GM18909 (cell line): Measurements from ENCODE around the gene RAPGEF5.

ENCODE experiments used
- ATAC-seq: cut with Tn5 transposase; IDR thresholded peaks from one replicate; pipeline ENCODE4 v1.9.1; 2021; ENCODE audit warnings: mild to moderate bottlenecking; ENCODE audit not compliant: unreplicated experiment, poor library complexity

Gene RAPGEF5

GRCh38 chr7:22201186-22201880 lies 155.6 kb downstream of the RAPGEF5 start:
- no peak for ATAC-seq

DNA sequence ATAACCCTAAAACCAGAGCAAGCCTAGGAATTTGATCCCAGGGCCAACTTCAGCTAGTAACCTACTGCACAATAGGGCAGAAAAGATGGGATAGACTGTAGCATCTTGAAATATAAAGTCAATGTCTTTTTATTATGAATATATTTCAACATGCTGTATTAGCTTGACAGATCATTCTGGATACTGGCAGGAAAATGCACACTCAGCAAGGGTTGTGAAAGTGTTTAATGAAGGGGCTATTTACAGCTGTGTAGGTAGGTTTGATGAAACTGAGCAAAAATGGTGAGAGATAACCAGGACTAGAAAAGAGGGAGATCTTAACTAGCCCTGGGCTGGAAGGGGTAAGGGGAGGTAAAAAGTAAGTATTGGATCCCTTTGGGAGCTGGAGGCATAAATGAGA lies 156.2 kb downstream of the RAPGEF5 start:
- no peak for ATAC-seq

DNA sequence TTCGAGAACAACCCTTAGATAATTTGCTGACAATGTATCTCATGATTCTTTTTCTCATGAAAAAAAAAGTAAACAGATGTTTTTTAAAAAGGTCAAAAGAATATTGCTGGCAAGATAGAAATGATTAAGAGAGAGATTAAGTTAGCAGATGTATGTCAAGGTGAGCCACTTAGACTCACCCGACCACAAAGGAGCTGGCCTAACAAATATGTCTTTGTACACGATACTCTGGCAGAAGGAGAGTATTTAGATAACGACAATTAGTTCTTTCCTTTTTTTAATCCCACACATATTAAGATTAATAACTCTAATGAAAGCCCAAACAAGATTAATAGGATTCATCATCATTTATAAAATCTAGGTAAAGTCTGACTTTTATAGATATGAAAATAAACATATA lies 156.7 kb downstream of the RAPGEF5 start:
- ATAC-seq = no peak

- no peak for ATAC-seq
Measured at GRCh38 chr7:22197376-22197775, 159.6 kb downstream of the RAPGEF5 start.

- ATAC-seq = no peak
Measured at GRCh38 chr7:22196429-22196828, 160.5 kb downstream of the RAPGEF5 start.

GRCh38 chr7:22195397-22196172 lies 161.4 kb downstream of the RAPGEF5 start:
- ATAC-seq = no peak

- no peak for ATAC-seq
Measured at GRCh38 chr7:22194658-22195273, 162.2 kb downstream of the RAPGEF5 start.

DNA sequence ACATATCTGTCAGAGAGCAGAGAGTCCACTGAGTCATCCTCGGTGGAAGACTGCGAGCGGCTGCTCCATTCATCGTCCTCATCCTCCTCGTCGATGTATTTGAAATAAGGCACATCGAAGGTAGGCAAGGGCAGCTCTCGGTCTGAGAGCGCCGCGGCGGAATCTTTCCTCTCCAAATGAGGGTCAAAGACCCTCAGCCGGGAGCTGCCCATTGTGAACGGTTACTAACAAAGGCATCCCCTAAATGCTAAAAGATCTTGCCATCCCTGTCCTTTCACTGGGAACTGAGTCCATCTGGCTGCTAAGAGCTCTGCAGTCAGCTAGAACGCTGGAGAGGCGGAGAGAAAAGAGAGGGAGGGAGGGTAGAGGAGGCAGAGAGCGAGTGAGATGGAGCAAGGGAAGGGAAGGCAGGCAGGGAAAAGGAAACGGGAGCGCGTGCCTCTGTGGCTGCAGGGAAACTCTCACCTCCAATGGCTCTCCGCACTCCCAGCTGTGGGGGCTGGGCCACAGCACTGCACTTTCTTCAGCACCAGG lies 163.4 kb downstream of the RAPGEF5 start:
- no peak for ATAC-seq

DNA sequence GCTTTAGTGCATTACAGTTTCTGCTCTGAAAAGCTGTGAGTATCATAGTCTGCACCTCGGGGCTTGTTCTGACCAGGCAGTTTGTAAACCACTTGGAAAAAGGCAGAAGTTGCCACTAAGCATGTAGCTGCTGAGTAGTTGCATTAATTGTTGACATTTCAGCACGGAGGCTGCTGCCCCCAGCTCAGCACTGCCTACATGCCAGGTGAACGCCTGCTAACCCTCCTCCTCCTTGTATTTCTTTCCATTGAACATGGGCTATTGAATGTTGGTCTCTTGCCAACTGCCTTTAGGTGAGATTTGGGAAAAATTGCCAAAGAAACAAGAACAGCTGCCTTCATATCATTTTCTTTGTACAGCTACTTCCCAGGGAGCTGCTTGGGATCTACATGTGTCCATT lies 164.2 kb downstream of the RAPGEF5 start:
- ATAC-seq = no peak

GRCh38 chr7:22190736-22191135 lies 166.2 kb downstream of the RAPGEF5 start:
- no peak for ATAC-seq

GRCh38 chr7:22189741-22190140 lies 167.2 kb downstream of the RAPGEF5 start:
- ATAC-seq = no peak

GRCh38 chr7:22189230-22189629 lies 167.7 kb downstream of the RAPGEF5 start:
- ATAC-seq = no peak

DNA sequence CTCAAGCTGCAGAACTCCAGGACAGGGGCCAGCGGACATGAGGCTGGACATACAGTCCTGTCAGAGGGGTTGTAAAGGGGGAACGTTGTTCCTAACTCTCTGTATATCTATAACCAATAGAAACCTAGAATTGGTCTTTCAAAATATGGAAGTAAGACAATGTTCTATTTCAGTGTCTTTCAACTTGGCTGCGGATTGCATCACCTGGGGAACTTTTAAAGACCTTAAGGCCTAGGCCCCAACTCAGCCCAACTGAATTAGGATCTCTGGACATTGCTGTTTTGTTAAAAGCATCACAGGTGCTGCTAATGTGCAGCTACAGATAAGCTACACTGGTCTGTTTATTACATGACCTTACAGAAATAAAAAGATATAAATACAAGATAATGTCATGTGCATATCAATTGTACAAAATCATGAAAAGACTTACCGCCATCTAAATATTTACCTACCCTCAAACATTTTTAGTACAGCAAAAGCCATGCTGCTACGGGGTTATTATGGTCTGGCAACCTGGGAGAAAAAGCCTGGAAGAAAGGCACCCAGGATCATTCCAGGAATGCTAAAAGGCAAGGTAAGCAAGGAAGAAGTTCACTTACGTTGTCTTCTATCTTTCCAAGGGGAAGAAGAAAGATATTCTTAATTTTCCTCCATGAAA lies 169.1 kb downstream of the RAPGEF5 start:
- ATAC-seq = no peak

- ATAC-seq = no peak
Measured at GRCh38 chr7:22185559-22185958, 171.4 kb downstream of the RAPGEF5 start.

DNA sequence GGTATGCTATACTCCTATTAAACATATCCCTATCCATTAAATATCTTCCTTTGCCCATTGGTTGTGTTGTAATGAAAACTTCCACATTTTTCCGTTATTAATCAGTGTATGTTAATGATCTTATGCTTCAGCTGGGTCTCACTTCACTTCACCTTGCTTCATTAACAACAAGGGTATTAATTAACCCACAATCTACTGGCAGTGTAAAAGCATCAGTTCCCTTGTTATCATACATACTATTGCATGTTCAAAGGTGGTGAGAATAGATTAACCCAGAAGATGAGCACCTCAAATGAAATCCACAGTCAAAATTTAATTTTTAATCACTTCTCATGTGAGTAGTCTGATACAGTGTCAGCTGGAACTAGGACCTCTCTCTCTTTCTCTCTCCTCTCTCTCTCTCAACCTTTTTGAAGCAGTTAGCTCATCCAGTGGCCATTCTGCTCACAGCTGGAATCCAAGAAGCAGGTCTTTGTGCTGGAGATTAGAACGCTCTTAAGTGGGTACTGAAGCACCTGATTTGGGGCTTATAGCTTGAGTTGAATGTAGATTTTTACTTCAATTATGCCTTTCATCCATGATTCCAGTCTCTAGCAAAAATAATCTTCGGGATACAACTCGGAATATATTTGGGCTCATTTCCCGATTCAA lies 172.3 kb downstream of the RAPGEF5 start:
- peak; percentile 54 for ATAC-seq

DNA sequence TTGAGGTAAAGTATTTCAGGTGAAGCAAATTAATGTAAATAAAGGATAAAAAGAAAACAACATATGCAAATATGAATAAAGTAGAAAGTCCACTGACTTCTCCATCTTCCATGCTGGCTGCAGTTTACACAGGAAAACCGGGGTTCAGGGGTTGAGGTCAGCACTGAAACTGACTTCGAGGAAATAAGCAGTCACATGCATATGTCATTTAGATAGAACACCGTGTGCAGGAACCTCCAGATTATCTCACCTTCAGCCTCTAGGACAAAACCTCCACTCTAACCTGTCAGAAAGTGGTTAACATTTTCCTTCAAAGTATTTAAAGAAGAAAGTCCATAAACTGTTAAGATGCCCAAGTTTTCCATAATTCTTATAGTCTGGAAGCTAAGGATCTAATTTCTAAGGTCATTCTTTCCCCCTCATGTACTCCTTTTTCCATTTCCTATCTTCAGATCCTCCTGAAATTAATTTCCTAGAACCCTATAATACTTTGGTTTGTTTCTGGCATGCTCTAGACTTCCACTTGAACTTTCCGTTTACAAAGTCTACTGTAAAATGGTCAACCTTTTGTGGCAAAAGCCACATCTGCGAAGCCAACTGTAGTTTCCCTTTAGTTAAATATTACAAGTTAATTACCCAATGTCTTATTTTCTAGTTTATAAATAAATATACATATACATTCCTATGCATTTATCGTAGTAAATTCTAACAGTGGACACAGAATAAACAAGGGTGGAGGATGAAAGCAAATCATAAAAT lies 173.3 kb downstream of the RAPGEF5 start:
- no peak for ATAC-seq

DNA sequence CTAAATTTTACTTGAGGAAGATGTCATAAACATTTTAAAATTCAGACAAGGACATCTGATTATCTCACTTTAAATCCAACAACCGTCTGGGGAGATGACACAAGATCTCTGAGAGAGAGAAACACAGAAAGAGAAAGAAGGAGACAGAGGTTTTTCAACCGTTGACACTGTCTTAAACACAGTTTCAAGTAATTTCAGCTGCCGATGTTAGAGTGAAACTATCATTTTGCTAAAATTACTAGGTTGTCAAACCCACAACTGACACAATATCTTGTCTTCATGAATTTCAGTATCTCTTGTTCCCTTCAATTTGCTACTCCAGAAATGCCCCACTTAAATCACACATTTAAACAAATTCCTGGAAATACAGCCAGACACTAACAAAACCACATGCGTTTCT lies 174.8 kb downstream of the RAPGEF5 start:
- no peak for ATAC-seq

DNA sequence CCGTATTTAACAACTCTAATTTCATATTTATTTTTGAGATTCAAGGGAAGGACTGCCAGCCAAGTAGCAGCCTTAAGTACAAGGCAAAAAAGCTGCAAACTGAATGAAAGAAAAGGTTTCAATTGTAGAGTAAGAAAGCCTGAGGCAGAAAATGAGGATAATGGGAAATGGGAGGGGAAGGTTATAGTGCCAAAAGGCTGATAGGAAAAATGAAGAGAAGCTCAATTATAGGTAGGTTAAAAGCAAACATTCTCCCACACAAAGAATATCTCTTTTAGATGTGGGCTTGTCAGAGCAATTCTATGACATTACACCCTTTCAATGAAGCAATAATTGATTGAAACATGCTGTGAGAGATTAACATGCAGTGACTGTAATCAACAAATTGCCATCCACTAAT lies 175.3 kb downstream of the RAPGEF5 start:
- no peak for ATAC-seq

DNA sequence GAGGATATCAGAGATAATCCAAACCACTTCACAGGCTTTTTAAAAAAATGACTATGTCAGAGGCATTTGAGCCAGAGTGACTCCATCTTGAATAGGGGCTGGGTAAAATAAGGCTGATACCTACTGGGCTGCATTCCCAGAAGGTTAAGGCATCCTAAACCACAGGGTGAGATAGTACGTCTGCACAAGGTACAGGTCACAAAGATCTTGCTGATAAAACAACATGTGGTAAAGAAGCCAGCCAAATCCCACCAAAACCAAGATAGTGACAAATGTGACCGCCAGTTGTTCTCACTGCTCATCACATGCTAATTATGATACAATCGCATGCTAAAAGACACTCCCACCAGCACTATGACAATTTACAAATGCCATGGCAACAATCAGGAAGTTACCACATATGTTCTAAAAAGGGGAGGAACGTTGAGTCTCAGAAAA lies 177.5 kb downstream of the RAPGEF5 start:
- ATAC-seq = no peak
